CD4-positive, alpha-beta T cell treated with Interleukin-10 for 1 hour (primary cell): ENCODE measurements around the gene NDUFB3.

Source experiments
- DNase-seq: peaks from one replicate; pipeline ENCODE4 v3.0.0-alpha.2; 2020

The NDUFB3 gene

GRCh38 chr2:201130524-201131186, 58.9 kb downstream of the NDUFB3 start:
- peak; percentile 65 for DNase-seq

DNA sequence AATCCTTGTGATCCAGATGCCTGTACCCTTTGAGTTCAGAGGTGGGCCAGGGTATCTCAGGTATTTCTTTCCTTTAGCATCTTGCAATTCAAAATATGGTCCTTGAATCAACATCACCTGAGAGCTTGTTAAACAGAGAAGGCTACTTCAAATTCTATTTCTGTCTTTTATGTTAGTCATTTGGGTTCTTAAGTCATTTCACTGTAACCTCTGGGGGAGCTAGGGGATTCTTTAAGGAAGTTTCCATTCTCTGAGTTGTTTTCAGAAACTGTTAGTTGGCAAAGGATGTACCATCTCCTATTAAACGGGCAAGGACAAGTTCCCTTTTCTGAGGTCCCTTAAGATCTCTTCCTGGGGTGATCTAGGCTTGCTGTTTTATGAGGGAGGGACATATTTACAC, 60.7 kb downstream of the NDUFB3 start:
- DNase-seq: no peak
